GM18508 (cell line): ENCODE results near the gene PIAS1.
"Not testable (repeated sequence)": the region's sequence is repeated elsewhere in the genome, so short reads cannot be mapped to it uniquely, and the experiment has no call there.

Experiments used
- ATAC-seq: cut with Tn5 transposase; IDR thresholded peaks from one replicate; pipeline ENCODE4 v1.9.1; 2021; ENCODE audit warnings: moderate number of reproducible peaks; ENCODE audit not compliant: insufficient read depth, unreplicated experiment

PIAS1 gene

GRCh38 chr15:68032672-68033071, 21.4 kb upstream of the PIAS1 start:
- no peak for ATAC-seq

- no peak for ATAC-seq
These were observed 20.0 kb upstream of the PIAS1 start for GRCh38 chr15:68034081-68034480.

- ATAC-seq = no peak
These were observed 19.3 kb upstream of the PIAS1 start for GRCh38 chr15:68034719-68035293.

- ATAC-seq = no peak
These were observed 15.9 kb upstream of the PIAS1 start for GRCh38 chr15:68038246-68038645.

- ATAC-seq = no peak
These were observed 14.0 kb upstream of the PIAS1 start for GRCh38 chr15:68040144-68040543.

- no peak for ATAC-seq
These were observed 11.8 kb upstream of the PIAS1 start for GRCh38 chr15:68042156-68042854.

GRCh38 chr15:68042855-68043222, 11.3 kb upstream of the PIAS1 start:
- ATAC-seq = no peak

GRCh38 chr15:68045289-68046265, 8.5 kb upstream of the PIAS1 start:
- ATAC-seq = no peak

GRCh38 chr15:68047826-68048225, 6.3 kb upstream of the PIAS1 start:
- no peak for ATAC-seq

- no peak for ATAC-seq
These were observed 3.0 kb upstream of the PIAS1 start for GRCh38 chr15:68051109-68051508.

GRCh38 chr15:68051907-68052306, 2.2 kb upstream of the PIAS1 start:
- ATAC-seq = no peak

GRCh38 chr15:68052431-68052830, 1.7 kb upstream of the PIAS1 start:
- no peak for ATAC-seq

GRCh38 chr15:68053001-68053400, 1.1 kb upstream of the PIAS1 start:
- no peak for ATAC-seq

GRCh38 chr15:68054628-68055223, 611 bp downstream of the PIAS1 start:
- no peak for ATAC-seq

- ATAC-seq = no peak
These were observed 1.1 kb downstream of the PIAS1 start for GRCh38 chr15:68055224-68055705.

GRCh38 chr15:68056097-68056865, 2.2 kb downstream of the PIAS1 start:
- ATAC-seq = no peak

GRCh38 chr15:68057034-68057433, 2.9 kb downstream of the PIAS1 start:
- ATAC-seq = no peak

- no peak for ATAC-seq
These were observed 3.6 kb downstream of the PIAS1 start for GRCh38 chr15:68057758-68058157.

- not testable (repeated sequence) for ATAC-seq
These were observed 4.9 kb downstream of the PIAS1 start for GRCh38 chr15:68058970-68059369.

GRCh38 chr15:68059630-68060029, 5.5 kb downstream of the PIAS1 start:
- ATAC-seq = no peak
